Stimulated activated CD8-positive, alpha-beta memory T cell treated with anti-CD3 and anti-CD28 coated beads, Interleukin-15, amount 100 ng/mL, for 48 hours (primary cell): ENCODE results near the gene KIAA0513.

Source experiments
- DNase-seq, 2 donors: peaks; one replicate each; pipeline ENCODE4 v3.0.0-alpha.2; 2020; ENCODE audit warnings: low read depth in 2 of 2

The KIAA0513 gene

DNA sequence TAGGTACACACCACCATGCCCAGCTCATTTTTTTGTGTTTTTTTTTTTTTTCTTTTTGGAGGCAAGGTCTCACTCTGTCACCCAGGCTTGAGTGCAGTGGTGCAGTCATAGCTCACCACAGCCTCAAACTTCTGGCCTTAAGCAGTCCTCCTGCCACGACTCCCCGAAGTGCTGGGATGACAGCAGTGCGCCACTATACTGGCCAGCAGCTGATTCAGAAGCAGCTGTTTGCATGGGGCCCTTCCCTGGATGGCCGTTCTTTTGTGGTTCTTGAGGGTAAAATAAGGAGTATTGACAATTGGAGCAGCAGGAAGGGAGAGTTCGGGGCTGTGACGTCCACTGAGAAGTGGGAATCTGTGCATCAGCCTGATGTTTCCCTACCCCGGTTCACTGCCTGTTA lies 41.6 kb downstream of the KIAA0513 start:
- no peak for DNase-seq

DNA sequence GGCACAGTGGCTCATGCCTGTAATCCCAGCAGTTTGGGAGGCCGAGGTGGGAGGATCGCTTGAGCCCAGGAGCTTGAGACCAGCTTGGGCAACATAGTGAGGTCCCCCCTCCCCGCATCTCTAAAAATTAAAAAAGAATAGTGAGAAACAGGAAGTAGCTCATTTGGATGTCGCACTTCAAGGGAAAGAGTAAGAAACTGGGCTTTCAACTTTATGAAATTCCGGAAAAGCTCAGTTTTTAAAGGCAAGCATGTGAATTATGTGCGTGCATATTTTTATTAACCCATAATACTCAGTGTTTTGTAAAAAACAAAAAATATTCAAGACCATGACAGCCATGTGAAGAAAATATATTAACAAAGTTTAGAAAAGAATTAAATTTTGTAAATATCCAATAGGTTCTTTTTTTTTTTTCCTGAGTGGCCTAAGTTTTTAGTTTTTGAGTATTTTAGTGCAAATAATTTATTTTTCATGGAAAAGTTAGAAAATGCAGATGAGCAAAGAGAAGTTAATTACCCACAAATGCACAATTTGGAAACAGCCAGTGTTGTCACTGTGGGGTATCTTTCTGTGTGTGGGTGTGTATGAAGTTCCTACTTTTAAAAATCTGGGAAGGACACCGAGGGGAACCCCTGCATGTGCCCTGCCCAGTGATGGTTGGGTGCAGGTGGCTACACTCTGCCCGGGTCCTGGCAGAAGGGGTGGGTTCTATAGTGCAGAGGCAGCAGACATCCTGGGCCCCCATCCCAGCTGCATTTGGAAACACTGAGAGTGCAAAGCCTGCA lies 44.7 kb downstream of the KIAA0513 start:
- DNase-seq, result no peak

DNA sequence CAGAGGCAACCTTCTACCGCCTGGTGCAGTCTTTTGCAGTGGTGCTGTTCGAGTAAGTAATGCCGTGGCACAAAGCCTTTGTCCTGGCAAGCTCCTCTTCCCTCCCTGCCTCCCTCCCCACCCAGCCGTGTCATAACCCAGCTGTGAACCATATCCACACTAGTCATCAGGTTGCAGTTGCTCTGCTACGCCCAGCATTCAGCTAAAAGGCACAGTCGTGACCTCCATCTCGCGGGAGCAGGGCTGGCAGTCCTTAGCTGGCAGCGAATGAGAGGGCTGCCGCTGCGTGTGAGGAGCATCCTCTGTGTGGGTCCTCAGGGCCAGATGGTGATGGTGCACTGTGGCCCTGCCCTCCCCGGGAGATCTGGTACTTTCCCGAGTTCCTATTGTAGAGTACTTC lies 45.4 kb downstream of the KIAA0513 start:
- no peak for DNase-seq

DNA sequence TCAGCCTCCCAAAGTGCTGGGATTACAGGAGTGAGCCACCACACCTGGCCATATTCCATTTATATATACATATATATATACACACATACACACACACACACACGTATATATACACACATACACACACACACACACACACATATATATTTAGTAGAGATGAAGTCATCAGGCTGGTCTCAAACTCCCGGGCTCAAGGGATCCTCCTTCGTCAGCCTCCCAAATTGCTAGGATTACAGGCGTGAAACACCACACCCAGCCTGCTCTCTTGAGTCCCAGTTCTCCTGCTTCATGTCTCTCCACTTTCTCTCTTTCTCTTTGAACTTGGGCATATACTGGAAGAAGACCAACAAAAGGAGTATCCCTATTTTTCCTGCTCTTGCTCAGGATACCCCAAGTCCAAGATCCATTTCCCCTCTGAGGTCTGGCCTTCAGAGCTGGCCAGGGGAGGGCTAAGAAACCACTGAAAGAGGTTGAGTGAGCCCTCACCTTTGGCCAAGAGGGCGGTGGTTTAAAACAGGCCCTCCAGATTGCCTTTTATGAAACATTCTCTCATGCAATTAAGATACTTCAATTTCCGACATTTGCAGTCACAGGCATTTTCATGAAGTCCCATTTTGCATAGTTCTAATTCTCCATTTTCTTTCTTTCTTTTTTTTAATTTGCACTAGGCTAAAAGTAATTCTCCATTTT lies 46.8 kb downstream of the KIAA0513 start:
- DNase-seq, result no peak

DNA sequence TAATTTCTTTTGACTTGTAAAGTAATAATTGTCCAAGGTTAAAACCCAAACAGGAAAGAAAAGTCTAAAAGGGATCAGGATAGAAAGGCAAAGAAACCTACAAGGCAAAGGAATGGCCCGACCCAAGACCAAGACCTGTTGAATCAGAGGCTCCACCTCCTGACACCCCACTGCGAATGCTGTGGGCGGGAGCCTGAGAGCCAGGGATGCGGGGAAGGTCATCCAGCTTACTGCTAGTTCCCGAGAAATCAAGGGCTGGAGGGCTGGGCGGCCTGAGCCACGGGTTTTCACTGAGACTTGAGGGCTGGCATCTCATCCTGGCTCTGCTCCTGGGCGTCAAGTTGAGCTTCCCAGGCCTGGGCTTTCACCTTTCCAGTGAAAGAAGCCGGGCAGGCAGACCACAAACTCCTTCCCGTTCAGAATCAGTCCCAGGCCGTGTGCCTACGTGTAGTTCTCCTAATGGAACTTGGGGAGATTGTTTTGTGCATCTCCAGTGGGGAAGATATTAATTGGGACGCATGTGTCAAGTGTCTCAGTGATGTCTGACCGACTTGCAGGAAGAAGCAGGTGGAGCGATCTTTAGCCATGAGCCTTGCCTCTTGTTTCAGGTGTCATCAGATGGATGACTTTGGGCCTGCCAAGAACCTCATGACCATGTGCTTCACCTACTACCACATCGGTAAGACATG lies 47.8 kb downstream of the KIAA0513 start:
- no peak for DNase-seq

DNA sequence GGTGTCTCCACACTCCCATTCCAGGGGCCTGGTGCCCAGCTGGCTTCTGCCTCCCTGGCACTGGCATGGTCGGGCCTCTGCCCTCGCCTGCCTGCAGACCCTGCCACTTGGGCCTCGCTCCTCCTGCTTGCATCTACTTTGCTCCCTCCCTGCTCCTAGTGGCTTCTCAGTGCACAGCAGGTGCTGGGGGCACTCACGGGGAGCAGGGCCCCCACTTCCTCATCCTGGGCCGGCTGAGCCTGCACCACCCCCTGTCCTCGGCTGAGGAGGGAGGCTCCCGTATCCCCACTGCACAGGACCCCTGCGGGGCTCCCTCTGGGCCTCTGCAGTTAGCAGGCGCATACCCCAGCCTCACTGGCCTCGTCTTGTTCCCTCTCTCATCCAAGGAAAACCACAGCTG lies 49.4 kb downstream of the KIAA0513 start:
- DNase-seq, result no peak

DNA sequence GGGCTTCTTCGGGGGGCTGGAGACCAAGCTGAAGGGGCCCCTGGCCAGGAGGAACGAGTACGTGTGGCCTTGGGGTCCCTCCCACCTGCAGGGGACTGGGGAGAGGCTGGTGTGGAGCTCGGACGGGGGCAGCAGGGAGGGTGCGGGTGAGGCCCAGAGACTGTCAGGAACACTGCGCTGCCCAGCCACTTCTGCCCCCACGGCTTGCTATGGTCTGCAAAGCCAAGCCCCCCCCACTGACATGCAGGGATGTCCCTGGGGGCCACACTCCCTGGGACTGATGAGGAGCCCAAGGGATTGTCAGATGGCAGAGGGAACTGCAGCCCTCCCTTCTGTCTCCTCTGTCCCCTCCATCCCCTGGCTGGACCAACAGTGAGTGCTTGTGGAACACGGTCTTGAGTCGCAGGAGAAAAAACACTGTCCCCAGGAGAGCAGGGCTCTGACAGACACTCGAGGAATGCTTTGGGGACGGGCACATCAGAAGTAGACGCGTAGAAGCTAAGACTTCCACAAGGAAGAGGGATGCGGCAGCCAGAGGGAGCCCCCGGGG lies 50.1 kb downstream of the KIAA0513 start:
- no peak for DNase-seq

DNA sequence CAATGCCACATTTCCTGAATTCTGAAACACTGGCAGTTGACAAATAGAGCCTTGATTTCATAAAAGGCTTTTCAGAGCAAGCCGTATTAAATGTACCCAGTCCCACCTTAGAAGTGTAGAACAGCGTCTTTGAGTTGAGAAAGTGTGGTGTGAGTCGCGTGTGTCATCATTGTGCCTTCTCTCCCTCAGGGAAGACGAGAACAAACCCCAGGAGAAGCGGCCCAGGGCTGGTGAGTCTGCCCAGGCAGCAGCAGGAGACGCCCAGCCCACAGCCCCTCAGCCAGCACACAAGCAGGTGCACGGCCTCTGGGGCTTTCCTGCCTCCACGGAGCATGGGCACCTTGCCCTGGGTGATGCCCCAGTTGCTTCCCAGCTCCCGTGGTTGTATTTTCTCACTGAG lies 50.6 kb downstream of the KIAA0513 start:
- no peak for DNase-seq

DNA sequence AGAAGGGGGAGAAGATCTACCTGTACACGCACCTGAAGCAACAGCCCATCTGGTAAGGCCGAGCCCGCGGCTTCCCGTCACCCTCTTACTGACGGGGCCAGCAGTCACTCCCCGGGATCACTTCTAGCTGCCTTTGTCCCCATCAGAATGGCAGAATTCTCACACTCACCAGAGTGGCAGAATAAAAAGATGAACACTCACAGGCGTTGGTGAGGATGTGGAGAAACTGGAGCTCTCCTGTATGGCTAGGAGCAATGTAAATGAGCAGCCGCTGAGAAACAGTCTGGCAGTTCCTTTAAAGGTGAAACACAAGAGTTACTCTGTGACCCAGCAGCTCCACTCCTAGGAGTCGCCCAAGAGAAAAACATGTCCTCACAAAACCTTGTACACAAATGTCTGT lies 51.4 kb downstream of the KIAA0513 start:
- no peak for DNase-seq

DNA sequence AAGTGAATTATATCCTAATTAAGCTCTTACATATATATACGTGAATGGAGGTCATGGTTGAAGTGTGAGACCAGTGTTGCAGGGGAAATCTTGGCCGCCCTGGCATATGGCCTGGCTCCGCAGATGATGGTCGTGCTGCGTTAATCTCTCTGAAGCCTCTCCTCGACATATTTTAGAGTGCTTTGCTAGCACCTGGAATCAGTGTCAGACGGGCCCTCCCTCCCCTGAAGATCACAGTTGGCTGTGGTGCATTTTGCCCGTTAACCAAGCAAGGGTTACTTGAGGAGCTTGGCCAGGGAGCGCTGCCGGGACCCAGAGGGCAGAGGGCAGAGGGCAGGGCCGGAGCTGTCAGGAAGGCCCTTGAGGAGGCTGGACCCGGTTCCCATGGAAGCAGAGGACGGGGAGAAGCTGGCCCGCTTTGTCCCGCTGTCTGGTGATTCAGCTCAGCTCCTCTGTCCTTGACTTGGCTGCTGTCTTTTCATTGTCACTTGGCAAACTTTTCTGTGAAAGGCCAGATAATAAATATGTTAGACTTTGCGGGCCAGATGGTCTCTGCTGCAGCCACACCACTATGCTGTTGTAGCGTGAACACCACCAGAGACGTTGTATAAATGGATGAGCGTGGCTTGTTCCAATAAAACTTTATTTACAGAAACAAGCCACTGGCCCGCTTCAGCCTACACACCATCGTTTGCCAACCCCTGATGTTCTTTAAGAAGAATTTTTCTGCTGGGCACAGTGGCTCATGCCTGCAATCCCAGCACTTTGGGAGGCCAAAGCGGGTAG lies 52.4 kb downstream of the KIAA0513 start:
- no peak for DNase-seq

DNA sequence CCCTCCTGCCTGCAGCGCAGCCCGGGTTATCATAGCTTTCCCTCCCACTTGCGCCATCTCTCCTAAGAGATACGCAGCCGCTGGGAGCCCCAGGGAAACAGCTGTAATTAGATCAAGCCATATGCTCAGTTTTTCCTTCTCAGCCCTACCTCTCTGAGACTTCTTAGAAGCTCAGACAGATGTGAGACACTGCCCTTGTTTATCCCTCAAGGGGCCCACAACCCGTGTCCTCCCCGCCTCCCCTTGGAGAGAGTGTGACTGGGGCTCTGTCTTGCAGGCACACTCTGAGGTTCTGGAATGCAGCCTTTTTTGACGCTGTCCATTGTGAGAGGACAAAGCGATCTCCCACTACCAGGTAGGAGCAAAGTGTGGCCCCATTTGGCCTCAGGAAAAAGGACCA lies 53.4 kb downstream of the KIAA0513 start:
- no peak for DNase-seq

DNA sequence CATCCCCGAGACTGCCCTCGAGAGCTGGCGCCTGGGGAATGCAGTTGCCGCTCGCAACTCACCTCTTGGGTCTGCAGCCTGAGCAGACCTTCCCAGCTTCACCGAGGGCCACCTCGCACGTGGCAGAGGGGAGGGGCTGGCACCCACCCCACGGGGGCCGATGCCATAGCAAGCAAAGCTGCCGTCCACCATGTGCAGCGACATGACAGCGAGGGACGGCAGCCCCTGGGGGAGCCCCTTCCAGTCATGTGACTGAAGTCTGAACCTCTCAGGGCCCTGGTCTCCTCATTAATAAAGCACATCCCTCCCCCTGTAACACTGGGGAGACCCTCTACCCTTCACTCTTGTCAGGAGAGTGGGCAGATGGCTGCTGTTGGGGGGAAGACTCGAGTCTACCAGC lies 54.2 kb downstream of the KIAA0513 start:
- no peak for DNase-seq

DNA sequence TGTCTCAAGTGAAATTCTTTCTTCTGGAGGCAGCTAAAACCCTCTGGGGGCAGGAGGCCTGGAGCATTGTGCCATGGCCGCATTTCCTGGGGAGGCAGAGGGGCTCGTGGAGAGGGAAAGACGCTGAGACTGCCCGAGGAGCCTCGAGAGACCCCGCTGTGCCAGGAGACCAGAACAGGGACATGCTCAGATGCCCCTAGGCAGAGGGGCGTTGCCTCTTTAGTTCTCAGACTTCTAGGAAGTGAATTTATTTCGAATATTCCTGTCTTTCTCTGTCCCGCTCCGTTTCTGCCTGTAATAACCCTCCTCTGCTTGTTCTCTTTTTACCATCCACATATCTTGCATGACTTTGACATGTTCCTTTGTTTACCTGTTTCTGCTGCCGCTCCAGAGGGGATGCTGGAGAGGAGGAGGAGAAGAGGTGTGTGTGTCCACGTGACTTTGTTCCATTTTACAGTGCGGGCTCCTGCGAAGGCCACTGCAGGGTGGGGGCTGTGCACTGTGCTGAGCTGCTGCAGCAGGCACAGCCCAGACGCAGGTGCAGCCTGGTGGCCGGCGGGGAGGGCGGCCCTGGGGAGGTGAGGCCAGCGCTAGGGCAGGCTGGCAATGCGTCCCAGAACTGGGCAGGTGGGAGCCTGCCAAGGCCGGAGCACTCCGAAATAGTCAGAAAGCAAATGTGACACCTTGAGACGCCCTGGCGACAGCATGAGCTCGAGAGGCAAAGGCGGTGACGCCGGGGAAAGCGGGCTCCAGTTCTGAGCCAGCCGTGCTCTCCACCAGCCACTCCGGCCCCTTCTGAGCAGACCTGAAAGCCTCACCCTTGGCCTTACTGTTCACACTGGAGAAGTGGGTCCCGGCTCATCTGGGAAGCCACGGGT lies 54.8 kb downstream of the KIAA0513 start:
- DNase-seq, result no peak

DNA sequence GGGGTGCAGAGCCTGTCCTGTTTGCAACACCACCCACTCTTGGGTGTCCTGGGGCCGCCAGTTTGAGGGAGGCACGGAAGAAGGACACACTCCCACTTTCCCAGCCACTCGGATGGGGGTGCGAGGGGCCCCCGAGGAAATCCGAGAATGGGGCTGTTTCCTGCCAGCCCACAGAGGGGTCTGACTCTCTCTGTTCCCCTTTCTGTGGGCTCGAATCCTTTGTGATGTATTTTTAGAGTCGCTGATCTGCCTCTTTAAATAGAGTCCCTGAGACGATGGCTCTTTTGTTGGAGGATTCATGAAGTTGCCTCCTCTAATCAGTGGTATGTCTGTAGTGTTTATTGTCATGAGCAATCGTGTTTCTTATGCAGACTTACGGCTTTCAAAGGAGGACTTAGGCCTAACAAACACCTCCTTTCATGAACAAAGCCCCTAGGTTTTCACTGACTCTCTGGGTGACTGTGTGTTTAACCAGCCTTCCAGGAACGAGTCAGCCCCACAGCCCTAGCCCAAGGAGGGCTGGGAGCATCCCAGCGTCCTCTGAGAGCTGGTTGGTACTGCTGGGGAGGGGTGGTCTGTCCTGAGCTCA lies 55.5 kb downstream of the KIAA0513 start:
- no peak for DNase-seq

DNA sequence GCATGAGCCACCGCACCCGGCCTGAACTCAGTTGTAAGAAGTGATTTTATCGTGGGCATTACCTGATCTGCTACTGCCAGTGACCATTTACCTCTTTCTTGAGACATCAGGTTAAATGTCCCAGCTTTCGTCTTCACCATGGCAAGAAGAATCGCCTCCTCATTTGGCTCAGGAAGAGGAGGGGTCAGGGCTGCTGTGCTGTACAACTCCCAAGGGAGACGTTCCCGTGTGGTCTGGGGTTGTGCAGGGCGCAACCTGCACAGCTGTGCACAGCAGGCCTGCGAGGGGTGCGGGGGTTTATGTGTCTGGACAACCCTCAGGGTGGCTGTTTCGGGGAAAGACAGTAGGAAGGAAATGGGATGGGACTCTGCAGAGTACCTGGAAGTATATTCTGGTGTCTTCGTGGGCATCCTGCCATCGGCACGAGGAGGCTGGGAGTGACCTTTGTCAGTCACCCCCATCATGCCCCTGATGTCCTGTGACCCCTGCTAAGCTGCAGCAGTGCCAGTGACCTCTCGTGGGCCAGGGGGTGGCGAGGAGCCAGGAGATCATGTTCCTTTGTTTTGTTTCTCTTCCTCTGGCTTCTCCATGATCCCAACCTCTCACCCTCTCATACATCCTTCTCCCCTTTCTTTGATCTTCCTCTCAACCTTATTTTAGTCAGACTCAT lies 57.4 kb downstream of the KIAA0513 start:
- no peak for DNase-seq

DNA sequence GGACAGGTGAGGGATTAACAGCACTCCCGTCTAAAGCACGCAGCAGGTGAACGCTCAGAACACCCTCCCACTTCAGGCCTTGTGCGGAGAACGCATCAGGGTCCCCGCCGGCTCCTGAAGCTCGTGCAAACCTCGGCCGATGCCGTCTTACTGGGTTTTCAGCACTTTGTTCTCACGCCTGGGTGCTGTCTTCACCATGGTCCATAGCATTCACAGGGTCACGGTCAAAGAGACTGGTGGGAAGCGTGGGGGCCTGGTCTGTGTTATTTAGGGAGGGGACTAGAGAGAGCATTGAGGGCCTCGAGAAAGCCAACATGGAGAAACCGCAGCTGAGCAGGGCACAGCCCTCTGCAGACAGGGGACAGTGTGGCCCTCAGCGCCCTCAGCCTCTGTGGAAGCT lies 58.1 kb downstream of the KIAA0513 start:
- no peak for DNase-seq

DNA sequence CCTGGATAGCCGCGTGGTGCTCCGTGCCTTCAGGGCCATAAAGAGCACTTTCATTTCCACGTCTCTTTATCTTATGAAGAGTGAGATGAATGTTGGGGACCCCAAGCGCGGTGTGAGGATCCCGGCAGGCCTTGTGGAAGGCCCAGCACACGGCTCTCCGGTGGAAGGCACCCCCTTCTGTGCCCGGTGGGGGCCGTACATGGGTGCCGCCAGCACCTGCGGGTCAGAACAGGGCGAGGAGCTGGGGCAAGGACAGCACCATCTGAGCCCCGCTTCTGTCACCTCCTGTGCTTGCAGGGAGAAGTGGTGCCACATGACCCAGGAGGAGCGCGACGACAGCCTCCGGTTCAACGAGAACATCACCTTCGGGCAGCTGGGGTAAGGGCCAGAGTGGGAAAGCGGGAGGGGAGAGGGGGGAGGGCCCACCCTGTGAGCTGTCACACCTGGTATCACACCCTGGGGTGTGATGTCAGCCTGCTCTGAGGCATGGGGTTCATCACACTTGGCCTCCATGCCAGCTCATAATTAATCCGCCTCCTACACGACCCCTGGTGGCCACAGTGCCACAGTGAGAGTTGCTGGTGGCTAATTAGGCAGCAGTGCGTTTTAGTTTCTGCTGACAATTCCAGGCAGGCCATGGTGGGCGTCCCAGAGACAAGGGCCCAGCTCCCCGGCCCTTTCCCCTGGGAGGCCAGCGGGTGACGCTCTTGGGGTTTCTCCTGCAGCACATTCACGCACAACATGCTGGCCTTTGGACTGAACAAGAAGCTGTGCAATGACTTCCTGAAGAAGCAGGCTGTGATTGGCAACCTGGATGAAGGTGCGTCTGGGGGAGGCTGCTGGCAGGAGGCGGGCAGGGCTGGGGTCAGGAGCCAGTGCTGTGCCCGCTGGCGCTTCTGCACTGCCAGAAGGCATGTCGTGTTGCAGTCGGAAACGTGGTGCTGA lies 59.0 kb downstream of the KIAA0513 start:
- peak; percentile 43 to 66 for DNase-seq

DNA sequence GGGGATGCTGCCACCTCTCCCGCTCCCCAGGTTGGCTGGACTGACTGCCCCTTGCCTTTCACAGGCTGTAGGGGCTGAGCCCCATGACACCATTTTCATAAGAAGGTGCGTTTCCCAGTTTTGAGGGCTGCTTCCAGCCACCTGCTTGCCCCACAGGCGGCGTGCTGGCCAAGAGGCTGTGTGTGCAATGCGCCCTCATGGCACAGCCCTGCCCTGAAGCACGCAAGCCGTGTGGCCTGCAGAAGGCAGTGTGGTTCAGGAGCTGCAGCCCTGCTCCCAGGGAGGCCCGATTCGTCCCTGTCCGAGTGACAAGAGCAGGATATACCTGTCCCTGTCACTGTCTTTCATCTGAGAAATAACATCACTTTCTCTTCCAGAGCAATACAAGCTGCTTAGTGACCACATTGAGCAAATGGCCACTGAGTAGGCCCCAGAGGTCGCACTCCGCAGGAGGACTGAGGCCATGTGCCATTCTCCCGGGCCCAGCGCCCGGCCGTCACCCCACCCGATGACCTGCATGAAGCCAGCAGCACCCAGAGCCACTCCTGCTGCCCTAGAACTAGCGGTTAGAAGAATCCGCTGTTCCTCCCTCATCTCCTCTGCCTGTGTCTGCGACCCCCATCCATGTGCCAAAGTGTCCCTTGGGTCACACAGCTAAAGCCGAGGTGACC lies 60.4 kb downstream of the KIAA0513 start:
- DNase-seq, result no peak
